Measurements from ENCODE around the gene PPP1R11.
"Not testable (repeated sequence)": the region's sequence is repeated elsewhere in the genome, so short reads cannot be mapped to it uniquely, and the experiment has no call there.

PPP1R11 gene

DNA sequence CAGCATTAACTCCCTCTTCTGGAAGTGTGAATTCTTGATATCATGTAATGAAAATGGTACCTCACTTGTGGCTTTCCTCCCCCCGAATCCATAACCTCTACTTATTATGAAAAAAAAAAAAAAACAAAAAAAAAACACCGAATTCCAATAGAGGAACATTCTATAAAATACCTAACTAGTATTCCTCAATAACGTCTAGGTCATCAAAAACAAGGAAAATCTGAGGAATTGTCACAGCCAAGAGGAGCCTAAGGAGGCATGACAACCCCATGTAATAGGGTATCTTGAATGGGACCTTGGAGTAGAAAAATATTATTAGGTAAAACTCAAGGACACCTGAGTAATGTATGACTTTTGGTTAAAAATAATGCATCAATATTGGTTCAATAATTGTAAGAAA lies 44.8 kb upstream of the PPP1R11 start:
- Histone ChIP-seq H3K79me2 (ENCODE audit: insufficient read depth, low read length) (no peaks in the 10 kb centered on the region), H2AFZ (ENCODE audit: low read length) (no peak overlapping the region), H3K4me3 (ENCODE audit: low read length, poor library complexity, severe bottlenecking) (no peak overlapping the region), H3K4me2 (ENCODE audit: low read depth, low read length, poor library complexity, severe bottlenecking) (no peak overlapping the region), H3K9ac (ENCODE audit: low read depth, low read length, poor library complexity, severe bottlenecking) (no peak overlapping the region), H3K27me3 (ENCODE audit: insufficient read depth, low read length, poor library complexity, severe bottlenecking) (no peaks in the 10 kb centered on the region), H3K9me3 (ENCODE audit: insufficient read depth, low read depth, low read length) (no peaks in the 10 kb centered on the region), H3F3A (ENCODE audit: low read depth) (no peaks in the 10 kb centered on the region), H3K9me2 (replicated peaks; ENCODE audit: low read depth, low read length) (no peaks in the 10 kb centered on the region), H3K4me1 (ENCODE audit: insufficient read depth, low read length, poor library complexity, severe bottlenecking) (no peaks in the 10 kb centered on the region), H3K36me3 (ENCODE audit: insufficient read depth, low read length) (no peaks in the 10 kb centered on the region), H4K20me1 (ENCODE audit: insufficient read depth, low read length, poor library complexity, severe bottlenecking) (no peaks in the 10 kb centered on the region)
- TF ChIP-seq, protein P1, sequence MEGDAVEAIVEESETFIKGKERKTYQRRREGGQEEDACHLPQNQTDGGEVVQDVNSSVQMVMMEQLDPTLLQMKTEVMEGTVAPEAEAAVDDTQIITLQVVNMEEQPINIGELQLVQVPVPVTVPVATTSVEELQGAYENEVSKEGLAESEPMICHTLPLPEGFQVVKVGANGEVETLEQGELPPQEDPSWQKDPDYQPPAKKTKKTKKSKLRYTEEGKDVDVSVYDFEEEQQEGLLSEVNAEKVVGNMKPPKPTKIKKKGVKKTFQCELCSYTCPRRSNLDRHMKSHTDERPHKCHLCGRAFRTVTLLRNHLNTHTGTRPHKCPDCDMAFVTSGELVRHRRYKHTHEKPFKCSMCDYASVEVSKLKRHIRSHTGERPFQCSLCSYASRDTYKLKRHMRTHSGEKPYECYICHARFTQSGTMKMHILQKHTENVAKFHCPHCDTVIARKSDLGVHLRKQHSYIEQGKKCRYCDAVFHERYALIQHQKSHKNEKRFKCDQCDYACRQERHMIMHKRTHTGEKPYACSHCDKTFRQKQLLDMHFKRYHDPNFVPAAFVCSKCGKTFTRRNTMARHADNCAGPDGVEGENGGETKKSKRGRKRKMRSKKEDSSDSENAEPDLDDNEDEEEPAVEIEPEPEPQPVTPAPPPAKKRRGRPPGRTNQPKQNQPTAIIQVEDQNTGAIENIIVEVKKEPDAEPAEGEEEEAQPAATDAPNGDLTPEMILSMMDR (conservative IDR thresholded peaks at IDR 0.05; ENCODE audit: low read length), result no peak
- no peak for TF ChIP-seq EZH2phosphoT487 (IDR thresholded peaks at IDR 0.05; ENCODE audit: borderline replicate concordance)

DNA sequence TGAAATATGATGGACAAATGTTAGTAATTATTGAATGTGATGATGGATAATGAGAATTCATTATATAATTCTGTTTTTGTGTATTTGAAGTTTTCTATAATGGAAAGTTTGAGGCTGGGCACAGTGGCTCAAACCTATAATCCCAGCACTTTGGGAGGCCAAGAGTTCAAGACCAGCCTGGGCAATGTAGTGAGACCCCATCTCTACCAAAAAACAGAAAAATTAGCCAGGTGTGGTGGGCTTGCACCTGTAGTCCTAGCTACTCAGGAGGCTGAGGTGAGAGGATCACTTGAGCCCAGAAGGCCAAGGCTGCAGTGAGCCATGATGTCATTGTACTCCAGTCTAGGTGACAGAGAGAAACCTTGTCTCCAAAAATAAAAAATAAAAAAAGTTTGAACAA lies 44.3 kb upstream of the PPP1R11 start:
- H3K9me3 ChIP-seq (ENCODE audit: insufficient read depth, low read depth, low read length); H3K27me3 ChIP-seq (ENCODE audit: insufficient read depth, low read length, poor library complexity, severe bottlenecking); H3K79me2 ChIP-seq (ENCODE audit: insufficient read depth, low read length); H3K9ac ChIP-seq (ENCODE audit: low read depth, low read length, poor library complexity, severe bottlenecking); H3K4me1 ChIP-seq (ENCODE audit: insufficient read depth, low read length, poor library complexity, severe bottlenecking); H4K20me1 ChIP-seq (ENCODE audit: insufficient read depth, low read length, poor library complexity, severe bottlenecking); H3F3A ChIP-seq (ENCODE audit: low read depth); H2AFZ ChIP-seq (ENCODE audit: low read length); H3K4me3 ChIP-seq (ENCODE audit: low read length, poor library complexity, severe bottlenecking); H3K36me3 ChIP-seq (ENCODE audit: insufficient read depth, low read length); H3K4me2 ChIP-seq (ENCODE audit: low read depth, low read length, poor library complexity, severe bottlenecking); H3K9me2 ChIP-seq (replicated peaks; ENCODE audit: low read depth, low read length): not testable (repeated sequence)

GRCh38 chr6:30025186-30025585 lies 41.8 kb upstream of the PPP1R11 start:
- Histone ChIP-seq H3K9ac (ENCODE audit: low read depth, low read length, poor library complexity, severe bottlenecking) (no peak overlapping the region), H3K4me3 (ENCODE audit: low read length, poor library complexity, severe bottlenecking) (no peak overlapping the region), H4K20me1 (ENCODE audit: insufficient read depth, low read length, poor library complexity, severe bottlenecking) (no peaks in the 10 kb centered on the region), H2AFZ (ENCODE audit: low read length) (no peak overlapping the region), H3K27me3 (ENCODE audit: insufficient read depth, low read length, poor library complexity, severe bottlenecking) (no peaks in the 10 kb centered on the region), H3K4me1 (ENCODE audit: insufficient read depth, low read length, poor library complexity, severe bottlenecking) (no peaks in the 10 kb centered on the region), H3K9me3 (ENCODE audit: insufficient read depth, low read depth, low read length) (no peaks in the 10 kb centered on the region), H3K36me3 (ENCODE audit: insufficient read depth, low read length) (no peaks in the 10 kb centered on the region), H3K4me2 (ENCODE audit: low read depth, low read length, poor library complexity, severe bottlenecking) (no peak overlapping the region), H3K79me2 (ENCODE audit: insufficient read depth, low read length) (no peaks in the 10 kb centered on the region), H3F3A (ENCODE audit: low read depth) (no peaks in the 10 kb centered on the region), H3K9me2 (replicated peaks; ENCODE audit: low read depth, low read length) (no peaks in the 10 kb centered on the region)
- TF ChIP-seq EZH2phosphoT487 (IDR thresholded peaks at IDR 0.05; ENCODE audit: borderline replicate concordance), result no peak
- TF ChIP-seq, protein P1 (conservative IDR thresholded peaks at IDR 0.05; ENCODE audit: low read length), result no peak

DNA sequence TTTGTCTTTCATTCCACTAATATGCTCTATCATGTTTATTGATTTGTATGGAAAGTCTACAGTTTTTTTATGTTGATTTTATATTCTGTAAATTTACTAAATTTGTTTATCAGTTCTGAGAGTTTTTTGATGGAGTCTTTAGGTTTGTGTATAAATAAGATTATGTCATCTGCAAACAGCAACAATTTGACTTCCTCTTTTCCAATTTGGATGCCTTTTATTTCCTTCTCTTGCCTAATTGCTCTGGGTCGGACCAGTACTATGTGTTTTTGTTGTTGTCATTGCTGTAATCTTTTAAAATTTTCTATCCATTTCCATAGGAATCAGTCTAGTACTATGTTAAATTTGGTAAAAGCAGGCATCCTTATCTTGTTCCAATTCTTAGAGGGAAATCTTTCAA lies 37.4 kb upstream of the PPP1R11 start:
- H4K20me1 ChIP-seq (ENCODE audit: insufficient read depth, low read length, poor library complexity, severe bottlenecking), result no peaks in the 10 kb centered on the region
- no peak overlapping the region for H3K9ac ChIP-seq (ENCODE audit: low read depth, low read length, poor library complexity, severe bottlenecking)
- no peak overlapping the region for H3K4me2 ChIP-seq (ENCODE audit: low read depth, low read length, poor library complexity, severe bottlenecking)
- no peak overlapping the region for H3K4me3 ChIP-seq (ENCODE audit: low read length, poor library complexity, severe bottlenecking)
- TF ChIP-seq, protein P1 (conservative IDR thresholded peaks at IDR 0.05; ENCODE audit: low read length), result no peak
- no peak for TF ChIP-seq EZH2phosphoT487 (IDR thresholded peaks at IDR 0.05; ENCODE audit: borderline replicate concordance)
- H3K9me2 ChIP-seq (replicated peaks; ENCODE audit: low read depth, low read length), result no peaks in the 10 kb centered on the region
- H3K9me3 ChIP-seq (ENCODE audit: insufficient read depth, low read depth, low read length), result no peaks in the 10 kb centered on the region
- H2AFZ ChIP-seq (ENCODE audit: low read length), result no peak overlapping the region
- H3K4me1 ChIP-seq (ENCODE audit: insufficient read depth, low read length, poor library complexity, severe bottlenecking), result no peaks in the 10 kb centered on the region
- H3K27me3 ChIP-seq (ENCODE audit: insufficient read depth, low read length, poor library complexity, severe bottlenecking), result no peaks in the 10 kb centered on the region
- H3K79me2 ChIP-seq (ENCODE audit: insufficient read depth, low read length), result no peaks in the 10 kb centered on the region
- no peaks in the 10 kb centered on the region for H3F3A ChIP-seq (ENCODE audit: low read depth)
- H3K36me3 ChIP-seq (ENCODE audit: insufficient read depth, low read length), result peaks cover 4% of the 10 kb centered on the region; the same call in 1 of the 2 replicates
